GM18873 (cell line): ENCODE measurements around the gene DNPH1.

Experiments
- ATAC-seq: cut with Tn5 transposase; IDR thresholded peaks from one replicate; pipeline ENCODE4 v1.9.1; 2021; ENCODE audit warnings: mild to moderate bottlenecking, moderate library complexity, moderate number of reproducible peaks; ENCODE audit not compliant: unreplicated experiment, low FRiP score

The DNPH1 gene

GRCh38 chr6:43219119-43219518 lies 10.2 kb downstream of the DNPH1 start:
- ATAC-seq, result no peak

DNA sequence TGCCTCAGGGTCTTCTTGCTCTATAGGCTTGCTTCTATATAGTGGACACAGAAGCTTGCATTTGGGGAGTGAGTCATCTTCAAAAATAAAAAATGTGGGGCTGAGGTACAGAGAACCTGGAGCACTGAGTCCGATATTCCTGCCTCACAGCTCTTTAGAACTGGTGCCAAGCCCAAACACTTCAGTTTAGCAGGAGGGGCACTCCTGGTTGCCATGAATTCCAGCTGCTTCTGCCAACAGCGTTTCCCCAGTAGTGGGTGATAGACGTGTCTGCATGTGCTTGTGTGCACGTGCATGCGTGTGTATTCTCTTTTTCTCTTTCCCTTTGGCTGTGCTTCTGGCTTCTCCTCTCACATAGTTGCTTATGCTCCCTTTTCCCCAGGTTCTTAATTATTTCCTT lies 11.9 kb downstream of the DNPH1 start:
- ATAC-seq, result no peak

DNA sequence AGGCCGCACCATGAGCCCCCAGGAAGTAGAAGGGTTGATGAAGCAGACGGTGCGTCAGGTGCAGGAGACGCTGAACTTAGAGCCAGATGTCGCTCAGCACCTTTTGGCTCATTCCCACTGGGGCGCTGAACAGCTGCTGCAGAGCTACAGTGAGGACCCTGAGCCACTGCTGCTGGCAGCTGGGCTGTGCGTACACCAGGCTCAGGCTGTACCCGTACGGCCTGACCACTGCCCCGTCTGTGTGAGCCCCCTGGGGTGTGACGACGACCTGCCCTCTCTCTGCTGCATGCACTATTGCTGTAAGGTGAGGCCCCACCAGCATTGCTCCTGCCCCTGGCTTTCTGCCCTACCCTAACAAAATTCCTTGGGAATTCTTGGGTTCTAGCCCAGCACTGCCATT lies 13.1 kb downstream of the DNPH1 start:
- no peak for ATAC-seq

- ATAC-seq, result no peak
Measured at GRCh38 chr6:43215066-43215465, 14.2 kb downstream of the DNPH1 start.

GRCh38 chr6:43213431-43213830 lies 15.8 kb downstream of the DNPH1 start:
- ATAC-seq, result no peak

DNA sequence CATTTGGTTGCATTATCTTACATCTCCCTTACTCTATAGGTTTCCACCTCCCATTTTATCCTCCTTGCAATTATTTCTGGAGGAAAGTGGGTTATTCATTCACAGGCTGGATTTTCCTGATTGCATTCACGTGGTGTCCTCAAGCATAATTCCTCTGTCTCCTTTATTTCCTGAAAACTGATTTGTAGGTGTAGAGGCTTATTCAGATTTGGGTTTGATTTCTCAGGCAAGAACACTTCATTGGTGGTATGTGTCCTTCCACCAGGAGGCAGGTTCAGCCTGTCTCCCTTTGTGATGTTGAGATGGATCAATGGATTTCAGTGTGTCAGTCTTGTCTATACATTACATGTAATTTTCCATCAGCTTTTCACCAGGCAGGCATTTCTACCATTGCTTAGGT lies 17.3 kb downstream of the DNPH1 start:
- no peak for ATAC-seq

- ATAC-seq, result no peak
Measured at GRCh38 chr6:43207286-43207685, 22.0 kb downstream of the DNPH1 start.

GRCh38 chr6:43205849-43206248 lies 23.4 kb downstream of the DNPH1 start:
- no peak for ATAC-seq

DNA sequence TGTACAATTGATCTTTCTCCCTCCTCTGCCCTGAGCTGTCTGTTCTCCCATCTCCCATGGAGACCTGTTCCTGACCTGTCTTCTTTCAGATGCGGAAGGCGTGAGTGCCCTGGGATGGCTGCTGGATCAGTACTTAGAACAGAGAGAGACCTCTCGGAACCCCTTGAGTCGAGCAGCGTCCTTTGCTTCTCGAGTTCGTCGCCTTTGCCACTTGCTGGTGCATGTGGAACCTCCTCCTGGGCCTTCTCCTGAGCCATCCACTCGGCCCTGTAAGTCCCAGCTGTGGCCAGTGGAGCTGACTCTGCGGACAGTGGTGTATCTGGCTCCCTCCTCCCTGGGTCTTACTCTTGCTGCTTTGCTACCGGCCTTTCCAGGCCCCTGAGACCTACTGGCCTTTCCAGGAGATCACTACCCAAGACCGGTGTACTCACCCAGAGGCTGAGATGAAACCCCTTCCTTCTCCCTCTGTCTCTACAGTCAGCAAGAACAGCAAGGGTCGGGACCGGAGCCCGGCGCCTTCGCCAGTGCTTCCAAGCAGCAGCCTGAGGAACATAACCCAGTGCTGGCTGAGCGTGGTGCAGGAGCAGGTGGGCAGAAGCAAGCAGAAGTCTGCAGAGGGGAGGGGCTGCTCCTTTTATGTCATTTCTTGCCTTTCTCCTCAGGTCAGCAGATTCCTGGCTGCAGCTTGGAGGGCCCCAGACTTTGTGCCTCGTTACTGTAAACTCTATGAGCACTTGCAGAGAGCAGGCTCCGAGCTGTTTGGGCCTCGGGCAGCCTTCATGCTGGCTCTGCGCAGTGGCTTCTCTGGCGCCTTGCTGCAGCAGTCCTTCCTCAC lies 24.8 kb downstream of the DNPH1 start:
- no peak for ATAC-seq

GRCh38 chr6:43203718-43204095 lies 25.6 kb downstream of the DNPH1 start:
- ATAC-seq, result no peak

- ATAC-seq, result no peak
Measured at GRCh38 chr6:43203029-43203717, 26.1 kb downstream of the DNPH1 start.

DNA sequence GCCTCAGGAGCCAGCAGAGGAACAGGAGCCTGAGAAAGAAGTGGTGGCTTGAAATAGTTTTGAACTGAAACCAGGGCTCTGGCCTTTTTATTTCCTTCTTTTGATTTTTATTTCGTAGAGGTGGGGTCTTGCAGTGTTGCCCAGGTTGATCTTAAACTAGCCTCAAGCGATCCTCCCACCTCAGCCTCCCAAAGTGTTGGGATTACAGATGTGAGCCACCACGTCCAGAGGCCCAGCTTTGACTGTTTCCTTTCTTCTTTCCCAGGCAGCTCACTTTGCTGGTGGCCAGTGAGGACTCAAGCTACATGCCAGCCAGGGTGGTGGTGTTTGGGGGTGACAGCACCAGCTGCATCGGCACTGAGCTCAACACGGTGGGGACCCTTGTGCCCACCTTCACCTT lies 26.8 kb downstream of the DNPH1 start:
- ATAC-seq, result no peak

- no peak for ATAC-seq
Measured at GRCh38 chr6:43200541-43200940, 28.7 kb downstream of the DNPH1 start.

DNA sequence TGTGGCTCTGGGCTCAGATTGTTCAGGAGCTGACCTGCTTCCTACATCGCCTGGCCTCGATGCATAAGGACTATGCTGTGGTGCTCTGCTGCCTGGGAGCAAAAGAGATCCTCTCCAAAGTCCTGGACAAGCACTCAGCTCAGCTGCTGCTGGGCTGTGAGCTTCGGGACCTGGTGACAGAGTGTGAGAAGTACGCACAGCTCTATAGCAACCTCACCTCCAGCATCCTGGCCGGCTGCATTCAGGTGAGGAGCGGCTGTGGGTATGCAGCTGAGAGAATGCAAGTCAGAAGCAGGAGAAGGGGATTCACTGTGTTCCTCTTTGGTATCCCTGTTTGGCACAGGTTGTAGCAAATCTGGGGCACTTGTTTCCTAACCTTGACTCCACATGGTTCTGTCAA lies 29.4 kb downstream of the DNPH1 start:
- ATAC-seq, result no peak

GRCh38 chr6:43196337-43196736 lies 32.9 kb downstream of the DNPH1 start:
- no peak for ATAC-seq

DNA sequence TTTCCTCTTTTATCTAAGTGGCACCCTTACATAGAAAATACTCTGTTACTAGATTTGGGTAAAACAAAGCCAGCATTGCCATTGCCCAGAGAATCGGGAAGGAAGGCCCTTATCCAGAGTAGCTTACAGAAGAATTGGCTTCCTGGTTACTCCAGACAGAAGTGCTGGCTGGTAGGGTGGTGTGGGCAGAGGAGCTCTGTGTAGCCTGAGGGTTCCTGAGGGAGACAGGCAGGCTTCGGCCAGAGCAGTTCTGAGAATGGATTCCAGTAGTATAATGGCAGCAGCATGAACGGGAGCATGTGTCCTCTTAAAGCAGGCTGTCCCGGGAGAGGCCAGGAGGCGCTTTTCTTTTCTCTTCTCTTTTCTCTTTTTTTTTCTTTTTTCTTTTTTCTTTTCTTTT lies 35.4 kb downstream of the DNPH1 start:
- no peak for ATAC-seq

DNA sequence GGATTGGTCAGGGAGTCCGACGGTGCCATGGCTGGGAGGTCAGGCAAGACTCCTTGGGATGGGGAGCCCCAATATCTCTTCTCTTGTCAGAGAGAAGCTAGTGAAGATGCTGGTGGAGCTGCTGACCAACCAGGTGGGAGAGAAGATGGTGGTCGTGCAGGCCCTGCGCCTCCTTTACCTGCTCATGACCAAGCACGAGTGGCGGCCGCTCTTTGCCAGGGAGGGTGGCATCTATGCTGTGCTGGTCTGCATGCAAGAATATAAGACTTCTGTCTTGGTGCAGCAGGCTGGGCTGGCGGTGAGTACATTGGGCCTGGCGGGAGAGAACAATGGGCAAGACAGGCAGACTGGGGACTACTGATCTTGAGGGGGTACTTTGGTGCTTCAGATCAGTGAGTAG lies 36.4 kb downstream of the DNPH1 start:
- ATAC-seq, result no peak

DNA sequence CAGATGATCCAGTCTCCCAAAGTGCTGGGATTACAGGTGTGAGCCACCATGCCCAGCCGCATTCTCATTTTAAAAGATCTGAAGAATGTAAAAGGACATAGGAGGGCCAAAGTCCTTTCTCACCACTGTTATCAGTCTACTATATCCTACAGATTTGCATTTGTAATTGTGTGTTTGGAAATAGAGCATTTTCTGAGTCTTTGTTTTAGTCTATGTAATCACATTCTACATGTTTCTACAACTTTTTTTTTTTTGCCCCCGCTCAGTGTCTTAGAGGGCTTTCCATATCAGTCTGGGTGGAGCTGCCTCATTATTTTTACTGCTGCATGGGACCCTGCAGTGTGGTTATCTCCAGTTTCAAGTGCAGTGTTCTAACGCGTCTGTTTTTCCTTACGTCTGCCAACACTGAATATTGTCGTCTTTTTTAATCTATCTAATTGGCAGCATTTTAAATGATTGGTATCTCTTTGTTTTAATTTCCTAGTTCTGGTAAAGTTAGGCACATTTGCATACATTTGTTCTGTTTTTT lies 39.4 kb downstream of the DNPH1 start:
- no peak for ATAC-seq

GRCh38 chr6:43188426-43188825 lies 40.9 kb downstream of the DNPH1 start:
- ATAC-seq, result no peak

- no peak for ATAC-seq
Measured at GRCh38 chr6:43187821-43188220, 41.5 kb downstream of the DNPH1 start.

DNA sequence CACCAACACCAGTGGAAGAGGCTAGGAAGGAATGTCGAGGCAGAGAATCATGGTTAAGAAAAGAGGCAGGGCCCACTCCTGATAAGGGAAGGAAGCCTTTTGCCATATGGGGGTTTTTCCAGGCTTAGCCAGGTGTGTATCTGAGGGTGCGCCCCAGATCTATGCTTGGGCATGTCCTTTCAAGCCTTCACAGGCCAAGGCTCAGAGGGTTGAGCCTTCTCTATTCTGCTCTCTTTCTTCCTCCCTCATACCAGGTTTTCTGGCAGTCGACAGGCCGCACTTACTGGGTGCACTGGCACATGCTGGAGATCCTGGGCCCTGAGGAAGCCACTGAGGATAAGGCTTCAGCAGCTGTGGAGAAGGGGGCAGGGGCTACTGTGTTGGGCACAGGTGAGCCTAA lies 42.6 kb downstream of the DNPH1 start:
- no peak for ATAC-seq

DNA sequence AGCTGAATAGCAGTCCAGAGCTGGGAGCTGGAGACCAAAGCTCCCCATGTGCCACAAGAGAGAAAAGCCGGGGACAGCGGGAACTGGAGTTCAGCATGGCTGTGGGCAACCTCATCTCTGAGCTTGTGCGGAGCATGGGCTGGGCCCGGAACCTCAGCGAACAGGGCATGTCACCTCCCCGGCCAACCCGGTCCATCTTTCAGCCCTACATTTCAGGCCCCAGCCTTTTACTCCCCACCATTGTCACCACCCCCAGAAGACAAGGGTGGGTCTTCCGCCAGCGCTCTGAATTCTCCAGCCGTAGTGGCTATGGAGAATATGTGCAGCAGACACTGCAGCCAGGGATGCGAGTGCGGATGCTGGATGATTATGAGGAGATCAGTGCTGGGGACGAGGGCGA lies 43.3 kb downstream of the DNPH1 start:
- no peak for ATAC-seq
